NB4 (cell line): ENCODE results near the gene FAM168B.

Experiments used
- DNase-seq: peaks from one replicate; pipeline ENCODE4 v3.0.0; 2010; ENCODE audit warnings: low read depth
- H3K4me3 ChIP-seq: one replicate; pipeline ENCODE4 v1.5.1; 2011; ENCODE audit warnings: mild to moderate bottlenecking, low read depth, low read length, moderate library complexity
- MAX ChIP-seq: IDR thresholded peaks from 2 replicates; pipeline ENCODE4 v1.6.1; 2011; ENCODE audit warnings: low read depth, low read length
- MYC ChIP-seq: IDR thresholded peaks from 2 replicates; pipeline ENCODE4 v1.6.1; 2011; ENCODE audit warnings: low read depth, low read length
- POLR2A ChIP-seq: IDR thresholded peaks from 2 replicates; pipeline ENCODE4 v1.6.1; 2011; ENCODE audit warnings: mild to moderate bottlenecking; ENCODE audit not compliant: insufficient read length; ENCODE audit errors: extremely low read depth
- TF ChIP-seq, protein P1 (sequence below): IDR thresholded peaks from one replicate; pipeline ENCODE4 v1.5.1; 2012; ENCODE audit warnings: low read depth, low read length

FAM168B gene

DNA sequence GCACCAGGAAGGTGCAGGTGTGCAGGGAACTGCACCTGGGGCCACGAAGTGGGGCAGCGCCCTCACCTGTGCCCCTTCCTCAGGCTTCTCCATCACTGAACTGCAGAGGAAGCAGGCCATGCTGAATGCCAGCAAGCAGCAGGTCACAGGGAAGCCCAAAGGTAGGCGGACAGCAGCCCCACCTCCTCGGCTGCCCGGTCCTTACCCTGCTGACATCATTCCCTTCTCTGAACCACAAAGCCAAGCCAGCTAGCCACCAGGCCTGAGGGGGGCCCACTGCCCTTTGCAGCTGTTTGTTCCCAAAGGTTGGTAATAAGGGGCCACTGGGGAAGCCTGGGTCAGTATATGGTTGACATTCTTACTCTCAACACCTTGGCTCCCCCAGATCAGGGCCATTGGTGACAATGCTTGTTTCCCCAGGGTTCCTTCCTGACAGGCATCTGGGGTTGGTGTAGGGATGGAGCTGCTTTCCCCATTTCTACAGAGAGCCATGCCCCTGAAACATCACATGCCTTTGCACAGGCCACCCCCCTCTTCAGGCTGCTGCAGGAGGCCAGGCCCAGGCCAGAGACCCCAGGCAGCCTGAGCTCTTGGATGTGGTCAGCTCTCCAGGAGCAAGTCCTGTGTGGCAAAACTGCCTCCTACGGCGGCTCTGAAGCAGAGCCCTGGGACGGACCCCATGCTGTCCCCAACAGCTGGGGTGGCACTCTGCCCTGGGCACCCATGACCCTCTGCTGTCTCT lies 47.8 kb downstream of the FAM168B start:
- TF ChIP-seq, protein P1, sequence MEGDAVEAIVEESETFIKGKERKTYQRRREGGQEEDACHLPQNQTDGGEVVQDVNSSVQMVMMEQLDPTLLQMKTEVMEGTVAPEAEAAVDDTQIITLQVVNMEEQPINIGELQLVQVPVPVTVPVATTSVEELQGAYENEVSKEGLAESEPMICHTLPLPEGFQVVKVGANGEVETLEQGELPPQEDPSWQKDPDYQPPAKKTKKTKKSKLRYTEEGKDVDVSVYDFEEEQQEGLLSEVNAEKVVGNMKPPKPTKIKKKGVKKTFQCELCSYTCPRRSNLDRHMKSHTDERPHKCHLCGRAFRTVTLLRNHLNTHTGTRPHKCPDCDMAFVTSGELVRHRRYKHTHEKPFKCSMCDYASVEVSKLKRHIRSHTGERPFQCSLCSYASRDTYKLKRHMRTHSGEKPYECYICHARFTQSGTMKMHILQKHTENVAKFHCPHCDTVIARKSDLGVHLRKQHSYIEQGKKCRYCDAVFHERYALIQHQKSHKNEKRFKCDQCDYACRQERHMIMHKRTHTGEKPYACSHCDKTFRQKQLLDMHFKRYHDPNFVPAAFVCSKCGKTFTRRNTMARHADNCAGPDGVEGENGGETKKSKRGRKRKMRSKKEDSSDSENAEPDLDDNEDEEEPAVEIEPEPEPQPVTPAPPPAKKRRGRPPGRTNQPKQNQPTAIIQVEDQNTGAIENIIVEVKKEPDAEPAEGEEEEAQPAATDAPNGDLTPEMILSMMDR = no peak
- TF ChIP-seq MAX (no peak), POLR2A (no peak)
- no peak for DNase-seq

DNA sequence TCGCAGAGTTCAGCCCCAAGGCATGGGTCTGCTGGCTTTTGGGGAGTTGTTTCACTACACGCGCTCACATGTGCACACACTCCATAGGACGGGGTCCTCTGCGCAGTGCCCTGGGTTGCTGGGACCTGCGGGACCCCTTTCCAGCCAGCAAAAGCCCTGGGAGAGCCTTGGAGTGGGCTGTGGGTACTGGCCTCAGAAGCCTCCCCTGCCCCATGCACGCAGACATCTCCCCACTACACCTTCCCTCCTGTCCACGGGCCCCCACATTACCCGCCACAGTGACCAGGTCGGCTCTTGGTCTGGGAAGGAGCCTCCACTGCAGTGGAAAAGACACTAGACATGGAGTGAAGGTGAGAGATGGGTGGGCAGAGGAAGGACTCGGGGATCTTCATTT lies 48.5 kb downstream of the FAM168B start:
- no peak for TF ChIP-seq MAX
- TF ChIP-seq, protein P1 = no peak
- TF ChIP-seq MYC = no peak
- TF ChIP-seq POLR2A = no peak
- DNase-seq = no peak
- H3K4me3 ChIP-seq = no peak overlapping the region

More for the DNA sequence above, 47.8 kb downstream of the FAM168B start:
- H3K4me3 ChIP-seq = no peak overlapping the region

- no peak for DNase-seq
- H3K4me3 ChIP-seq = no peak overlapping the region
- TF ChIP-seq POLR2A = no peak
- TF ChIP-seq, protein P1 = no peak
- no peak for TF ChIP-seq MAX
- no peak for TF ChIP-seq MYC
These were observed 49.0 kb downstream of the FAM168B start for GRCh38 chr2:131044075-131044756.

- no peak for TF ChIP-seq MYC
- no peak for TF ChIP-seq POLR2A
- TF ChIP-seq MAX = no peak
- TF ChIP-seq, protein P1 = no peak
- no peak for DNase-seq
- no peak overlapping the region for H3K4me3 ChIP-seq
These were observed 49.8 kb downstream of the FAM168B start for GRCh38 chr2:131043199-131044074.

- no peak overlapping the region for H3K4me3 ChIP-seq
- TF ChIP-seq MYC (no peak), MAX (no peak)
- TF ChIP-seq, protein P1 = no peak
- no peak for DNase-seq
These were observed 51.0 kb downstream of the FAM168B start for GRCh38 chr2:131042148-131042775.
